Measurements from ENCODE around the gene KRTCAP2. TPM values are rescaled to one million over a fixed set of nuclear protein-coding genes. Genes with fewer than 3 reads are reported as not detected.
"Not testable (repeated sequence)": the region's sequence is repeated elsewhere in the genome, so short reads cannot be mapped to it uniquely, and the experiment has no call there.

The KRTCAP2 gene
- total RNA-seq, 1 experiment from 2014 or later, result 177 TPM

DNA sequence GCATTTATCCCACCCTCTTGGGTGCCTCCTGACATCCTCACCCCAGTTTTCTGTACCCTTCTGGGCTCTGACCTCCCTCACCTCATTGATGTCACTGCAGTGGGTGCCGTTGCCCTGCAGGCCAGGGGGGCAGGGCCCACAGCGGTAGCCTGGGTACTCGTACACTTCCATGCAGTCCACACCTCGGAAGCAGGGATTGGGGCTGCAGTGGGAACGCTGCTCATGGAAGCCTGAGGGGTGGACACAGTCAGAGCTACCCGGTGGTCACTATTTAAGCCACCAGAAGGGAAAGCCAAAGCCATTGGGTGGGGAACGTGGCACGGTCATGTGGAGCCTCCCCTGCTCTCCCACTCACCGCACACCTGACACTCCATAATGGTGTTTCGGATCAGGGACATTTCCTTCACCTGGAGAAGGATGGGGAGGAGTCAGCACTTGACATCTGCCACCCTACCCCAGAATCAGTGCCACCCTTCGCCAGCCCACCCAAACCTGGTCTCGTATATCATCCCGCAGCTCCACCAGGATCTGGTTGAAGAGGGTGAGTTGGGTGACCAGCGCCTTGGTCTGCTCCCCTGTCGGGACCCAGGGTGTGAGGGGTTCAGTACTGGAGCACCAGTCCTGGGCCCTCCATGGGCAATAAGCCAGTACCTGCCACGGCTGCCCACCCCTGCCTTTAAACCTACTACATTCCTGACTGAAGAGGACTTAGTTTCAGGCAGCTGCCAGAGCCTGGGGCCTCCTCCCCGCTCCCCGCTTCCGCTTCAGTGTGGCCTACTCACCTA is 29.8 kb upstream of the KRTCAP2 start:
- in situ Hi-C loops (cut with HindIII; ENCODE audit: low sequenced_read_pairs), result no loop called here
- DNase-seq (ENCODE audit: low spot score), result no peak

DNA sequence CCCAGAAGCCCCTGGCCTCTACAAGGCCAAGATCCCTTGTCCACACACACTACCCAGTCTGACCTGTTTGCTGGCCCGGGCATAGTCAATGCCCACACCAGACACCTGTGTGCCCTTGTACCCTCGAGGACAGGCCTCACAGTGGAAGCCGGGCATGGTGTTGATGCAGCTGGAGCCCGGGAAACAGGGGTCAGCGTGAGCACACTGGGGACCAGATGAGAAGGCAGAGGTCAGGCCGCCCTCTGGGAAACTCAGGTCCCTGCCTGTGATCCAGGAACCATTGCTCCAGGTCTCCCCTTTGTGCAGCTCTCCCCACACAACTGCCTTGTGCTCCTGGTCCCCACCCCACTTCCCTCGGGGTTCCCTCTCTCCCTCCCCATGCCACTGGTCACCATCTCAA is 29.1 kb upstream of the KRTCAP2 start:
- no peak for DNase-seq (ENCODE audit: low spot score)
- in situ Hi-C loops (cut with HindIII; ENCODE audit: low sequenced_read_pairs), result no loop called here

DNA sequence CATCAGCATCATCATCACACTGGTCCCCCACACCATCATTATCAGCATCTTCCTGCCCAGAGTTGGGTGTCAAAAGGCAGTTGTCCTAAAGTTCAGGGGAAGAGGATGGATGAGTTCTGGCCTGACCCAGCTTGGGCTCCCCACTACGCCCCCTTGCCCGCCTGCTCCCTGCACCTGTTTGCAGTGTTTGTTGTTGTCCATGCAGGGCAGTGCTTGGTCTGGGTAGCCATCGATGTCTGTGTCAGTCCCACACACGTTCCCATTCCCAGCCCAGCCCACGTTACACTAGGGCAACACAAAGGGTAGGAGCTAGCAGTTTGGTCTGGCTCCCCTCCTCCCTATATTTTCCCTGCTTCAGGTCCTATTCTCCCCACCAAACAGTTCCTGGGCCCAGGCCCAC is 27.8 kb upstream of the KRTCAP2 start:
- no peak for DNase-seq (ENCODE audit: low spot score)
- in situ Hi-C loops (cut with HindIII; ENCODE audit: low sequenced_read_pairs), result no loop called here

DNA sequence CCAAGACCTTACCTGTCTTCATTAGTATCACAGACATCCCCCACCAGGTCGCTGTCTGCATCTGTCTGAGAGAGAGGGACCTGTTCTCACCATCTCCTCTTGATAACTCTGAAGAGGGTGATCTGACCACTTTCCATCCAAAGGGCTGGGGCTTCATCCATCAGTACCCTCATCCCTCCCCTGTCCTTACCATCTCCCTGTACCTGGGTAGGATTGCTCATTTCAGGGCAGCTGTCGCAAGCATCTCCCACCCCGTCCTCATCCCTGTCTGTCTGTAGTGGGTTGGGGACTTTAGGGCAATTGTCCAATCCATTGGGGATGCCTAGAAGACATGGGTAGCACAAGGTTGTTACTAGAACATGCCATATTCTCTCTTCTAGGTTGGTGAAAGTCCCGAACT is 26.7 kb upstream of the KRTCAP2 start:
- no peak for DNase-seq (ENCODE audit: low spot score)
- in situ Hi-C loops (cut with HindIII; ENCODE audit: low sequenced_read_pairs), result no loop called here

DNA sequence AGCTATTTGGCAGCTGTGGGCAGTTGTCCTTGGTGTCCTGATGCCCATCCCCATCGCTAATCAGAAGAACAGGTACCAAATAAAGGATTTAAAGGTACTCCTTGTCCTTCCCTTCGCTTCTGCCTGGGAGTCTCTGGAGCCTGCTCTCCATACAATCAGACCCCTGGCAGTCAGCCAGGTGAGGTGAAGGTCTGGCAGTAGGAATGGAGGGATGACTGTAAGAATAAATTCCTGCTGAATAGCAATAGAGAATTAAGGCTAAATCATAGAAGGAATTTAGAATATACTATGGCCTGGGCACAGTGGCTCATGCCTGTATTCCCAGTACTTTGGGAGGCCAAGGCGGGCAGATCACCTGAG is 25.4 kb upstream of the KRTCAP2 start:
- in situ Hi-C loops (cut with HindIII; ENCODE audit: low sequenced_read_pairs), result no loop called here
- DNase-seq (ENCODE audit: low spot score), result no peak

DNA sequence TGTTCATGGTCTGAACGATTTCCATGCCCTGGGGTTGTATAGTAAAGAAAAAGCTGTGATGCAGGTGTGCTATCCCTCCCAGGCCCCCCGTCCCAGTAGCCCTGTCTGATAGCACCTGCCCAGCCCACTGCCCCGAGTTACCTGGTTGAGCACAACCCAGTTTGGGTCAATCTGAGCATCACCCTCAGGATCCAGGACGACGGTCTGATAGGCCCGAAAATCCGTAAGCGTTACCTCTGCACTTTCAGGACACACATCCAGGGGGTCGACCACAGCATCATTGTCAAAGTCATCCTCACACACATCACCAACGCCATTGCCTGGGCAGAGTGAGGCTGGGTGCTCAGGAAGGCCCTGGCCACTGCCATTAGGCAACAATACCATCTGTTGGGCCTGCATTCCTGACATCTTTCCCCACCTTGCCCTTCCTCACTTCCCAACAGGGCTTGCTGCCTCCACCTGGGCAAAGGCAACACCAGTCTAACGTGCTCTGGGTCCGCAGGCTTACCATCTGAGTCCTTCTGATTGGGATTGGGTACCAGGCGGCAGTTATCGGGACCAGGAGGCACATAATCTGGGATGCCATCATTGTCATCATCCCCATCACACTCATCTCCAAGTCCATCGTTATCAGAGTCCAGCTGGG is 24.9 kb upstream of the KRTCAP2 start:
- in situ Hi-C loops (cut with HindIII; ENCODE audit: low sequenced_read_pairs), result no loop called here
- DNase-seq (ENCODE audit: low spot score), result no peak

DNA sequence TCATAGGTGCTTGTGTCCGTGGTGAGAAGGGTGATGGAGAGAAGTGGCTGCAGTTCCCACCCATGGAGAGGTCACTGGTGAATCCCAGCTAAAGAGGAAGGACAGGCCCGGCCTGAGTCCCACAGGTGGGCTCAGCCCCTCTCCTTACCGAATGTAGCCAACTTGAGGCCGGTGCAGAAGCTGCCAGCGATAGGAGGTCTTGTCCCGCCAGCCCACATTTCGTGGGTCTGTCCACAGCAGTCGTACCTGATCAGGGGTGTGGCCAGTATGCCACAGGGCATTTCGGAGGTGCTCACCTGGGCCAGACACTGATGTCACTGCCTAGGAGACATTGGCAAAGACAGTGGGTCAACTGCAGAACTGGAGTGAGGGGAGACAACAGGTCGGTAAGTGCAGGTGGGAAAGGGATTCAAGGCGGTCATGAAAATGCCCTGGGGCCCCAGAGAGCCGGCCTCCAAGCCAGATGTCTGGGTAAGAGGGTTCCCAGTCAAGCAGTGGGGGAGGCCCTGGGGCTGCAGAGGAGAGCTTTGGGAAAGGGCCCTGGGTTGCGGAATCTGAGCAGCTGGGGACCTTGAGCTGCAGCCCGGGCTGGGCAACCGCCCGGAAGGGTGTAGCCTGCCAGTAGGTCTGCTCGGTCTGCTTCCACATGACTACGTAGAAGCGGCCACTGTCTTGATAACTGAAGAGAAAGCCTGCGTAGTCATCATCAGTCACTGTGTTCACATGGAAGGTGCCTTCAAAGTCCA is 24.0 kb upstream of the KRTCAP2 start:
- in situ Hi-C loops (cut with HindIII; ENCODE audit: low sequenced_read_pairs), result no loop called here
- DNase-seq (ENCODE audit: low spot score), result no peak

DNA sequence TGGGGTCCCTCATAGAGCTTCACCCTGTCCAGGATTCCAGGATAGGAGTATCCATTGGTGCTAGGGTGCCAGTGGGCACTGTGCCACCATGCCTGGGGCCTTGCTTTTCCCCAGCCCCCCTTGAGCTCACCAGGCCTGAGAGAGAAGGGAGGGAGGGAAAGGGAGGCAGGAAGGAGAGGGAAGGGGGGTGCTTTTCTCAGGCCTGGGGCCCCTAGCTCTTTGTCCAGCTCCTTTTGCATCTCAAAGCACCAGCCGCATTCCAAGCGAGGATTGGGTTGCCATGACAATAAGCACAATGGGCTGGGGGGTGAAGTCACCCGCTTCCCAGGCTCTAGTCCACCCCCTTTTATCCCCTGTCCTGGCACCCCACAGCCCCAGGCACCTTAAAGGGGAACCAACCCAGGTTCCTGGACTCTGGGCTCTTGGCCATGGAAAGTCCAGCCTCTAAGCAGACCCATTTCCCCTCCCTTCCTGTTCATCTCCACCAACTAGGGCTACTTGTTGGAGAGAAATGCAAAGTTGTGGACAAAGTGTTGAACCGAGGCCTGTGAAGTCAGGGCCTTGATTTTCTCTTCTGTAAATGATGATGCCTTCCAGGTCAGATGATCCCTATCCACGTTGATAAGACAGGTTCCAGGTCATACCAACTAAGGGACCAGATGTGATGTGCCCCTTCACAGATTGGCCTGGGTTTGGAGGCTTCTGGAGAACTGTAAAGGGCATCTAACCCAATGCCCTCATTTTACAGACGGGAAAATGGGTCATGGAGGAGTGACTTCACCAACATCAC is 23.2 kb upstream of the KRTCAP2 start:
- in situ Hi-C loops (cut with HindIII; ENCODE audit: low sequenced_read_pairs), result no loop called here
- DNase-seq (ENCODE audit: low spot score), result peak; percentile 25

DNA sequence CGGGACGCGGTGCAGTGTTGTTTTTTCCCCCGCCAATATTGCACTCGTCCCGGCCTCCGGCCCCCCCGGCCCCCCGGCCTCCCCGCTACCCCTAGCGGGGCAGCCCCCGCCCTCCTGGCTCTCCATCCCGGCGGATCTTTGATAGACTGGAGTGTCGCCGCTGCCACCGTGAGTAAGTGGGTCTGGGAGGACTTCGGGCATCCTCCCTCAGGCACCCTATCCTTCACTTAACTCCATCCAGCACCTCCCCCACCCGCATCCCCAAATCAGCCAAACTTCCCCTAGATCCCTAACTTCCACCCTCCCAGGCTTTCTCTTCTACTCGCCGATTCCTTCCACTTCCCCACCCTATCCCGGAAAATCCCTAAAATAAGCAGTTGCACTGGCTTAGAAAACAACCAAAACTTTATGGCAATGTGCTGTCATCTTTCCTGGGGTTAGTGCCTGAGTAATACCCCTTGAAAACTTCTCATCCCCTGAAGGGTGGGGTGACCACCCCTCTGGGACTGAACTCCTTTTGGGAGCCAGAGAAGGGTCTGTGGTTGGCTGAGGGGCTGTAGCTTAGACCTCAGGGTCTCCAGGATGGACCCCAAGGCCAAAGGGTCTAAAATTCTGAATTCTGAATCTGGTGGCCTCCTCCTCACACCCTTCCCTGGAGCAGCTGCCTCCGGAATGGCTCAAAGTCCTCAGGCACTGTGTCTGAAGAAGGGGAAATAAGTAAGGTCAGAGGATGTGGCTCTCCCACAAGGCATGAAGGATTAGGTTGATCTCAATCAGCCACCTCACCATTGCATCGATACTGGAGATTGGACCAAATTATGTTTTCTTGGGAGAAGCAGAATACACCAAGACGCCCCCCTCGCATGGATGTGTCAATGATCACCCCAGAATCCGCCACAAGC is 22.3 kb upstream of the KRTCAP2 start:
- in situ Hi-C loops (cut with HindIII; ENCODE audit: low sequenced_read_pairs), result no loop called here
- DNase-seq (ENCODE audit: low spot score), result no peak

DNA sequence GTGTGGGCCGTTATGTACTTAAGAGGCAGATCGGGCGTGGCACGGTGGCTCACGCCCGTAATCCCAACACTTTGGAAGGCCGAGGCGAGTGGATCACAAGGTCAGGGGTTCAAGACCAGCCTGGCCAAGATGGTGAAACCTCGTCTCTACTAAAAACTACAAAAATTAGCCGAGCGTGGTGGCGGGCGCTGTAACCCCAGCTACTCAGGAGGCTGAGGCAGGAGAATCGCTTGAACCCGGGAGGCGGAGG is 20.8 kb upstream of the KRTCAP2 start:
- in situ Hi-C loops (cut with HindIII; ENCODE audit: low sequenced_read_pairs); DNase-seq (ENCODE audit: low spot score): not testable (repeated sequence)

DNA sequence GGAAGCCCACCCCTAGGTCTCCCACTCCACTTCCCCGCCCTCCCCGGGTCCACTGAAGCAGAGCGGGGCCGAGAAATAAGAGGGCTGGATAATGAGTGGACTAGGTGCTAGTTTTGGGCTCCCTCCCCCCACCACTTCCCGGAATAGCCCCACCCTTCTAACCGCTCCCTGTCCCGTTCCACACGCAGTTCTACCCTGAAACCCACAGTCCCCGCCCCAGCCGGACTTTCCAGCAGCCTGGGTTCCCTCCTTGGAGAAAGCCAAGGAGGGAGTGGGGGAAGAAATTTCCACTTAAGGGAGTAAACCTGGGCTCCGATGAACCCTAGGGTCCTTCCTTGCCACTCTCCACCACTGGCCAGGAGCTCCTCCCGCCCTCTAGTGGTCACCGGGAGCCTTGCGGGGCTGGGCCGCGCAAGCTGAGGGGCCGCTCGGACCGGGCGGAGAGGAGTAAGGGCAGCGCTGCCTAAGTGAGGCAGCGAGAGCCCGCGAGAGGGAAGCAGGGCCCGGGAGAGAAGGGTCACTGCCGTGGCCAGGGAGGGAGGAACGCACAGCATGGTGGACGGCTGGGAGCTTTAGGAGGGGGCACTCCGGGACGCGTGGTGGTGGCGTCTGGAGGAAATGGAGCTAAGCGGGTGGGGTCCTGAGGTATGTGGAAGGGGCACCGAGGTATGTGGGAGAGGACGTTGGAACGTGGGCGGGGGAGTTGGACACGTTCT is 20.3 kb upstream of the KRTCAP2 start:
- in situ Hi-C loops (cut with HindIII; ENCODE audit: low sequenced_read_pairs), result no loop called here

DNA sequence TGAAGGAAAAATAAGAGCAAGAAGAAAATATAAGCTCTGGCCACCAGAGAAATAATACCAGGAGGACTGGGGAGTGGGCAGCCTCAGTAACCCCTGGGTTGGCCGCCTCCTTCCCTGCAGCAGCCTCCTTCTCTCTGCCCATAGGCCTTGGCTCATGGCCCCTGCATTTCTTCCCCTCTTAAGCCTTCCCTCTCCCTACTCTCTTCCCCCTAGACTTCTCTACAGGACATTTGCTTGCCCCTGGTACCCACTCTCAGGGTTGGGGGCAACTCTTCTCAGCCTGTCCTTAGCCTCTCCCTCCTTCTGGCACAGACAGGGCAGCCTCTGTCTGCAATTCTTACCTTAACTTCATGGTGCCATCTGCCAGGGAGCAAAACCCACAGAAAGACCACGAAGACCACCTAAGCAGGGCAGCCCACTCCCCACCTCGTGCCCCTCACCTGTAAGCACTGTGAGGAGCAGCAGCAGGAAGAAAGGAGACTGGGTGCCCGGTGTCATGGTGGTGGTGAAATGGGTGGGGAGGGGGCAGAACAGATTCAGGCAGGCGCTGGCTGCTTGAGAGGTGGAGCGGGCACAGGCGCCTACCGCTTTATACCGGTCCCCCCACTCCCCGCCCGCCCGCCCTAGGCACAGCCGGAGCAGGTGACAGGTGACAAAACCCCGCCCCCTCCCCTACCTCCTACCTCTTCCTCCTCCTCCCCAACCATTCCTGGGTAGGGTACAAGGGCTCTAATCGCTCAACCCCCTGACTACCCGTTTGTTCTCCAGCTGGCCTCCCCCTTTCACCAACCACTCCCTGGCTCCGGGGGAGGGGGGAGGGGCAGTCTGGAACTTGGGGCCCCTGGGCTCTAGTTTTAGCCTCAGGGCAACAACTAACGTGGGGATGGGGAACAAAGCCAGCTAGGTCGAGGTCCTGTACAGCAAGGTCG is 19.5 kb upstream of the KRTCAP2 start:
- DNase-seq (ENCODE audit: low spot score), result no peak
- in situ Hi-C loops (cut with HindIII; ENCODE audit: low sequenced_read_pairs), result no loop called here

More for the DNA sequence above, 20.3 kb upstream of the KRTCAP2 start:
- DNase-seq (ENCODE audit: low spot score), result peak; percentile 79

DNA sequence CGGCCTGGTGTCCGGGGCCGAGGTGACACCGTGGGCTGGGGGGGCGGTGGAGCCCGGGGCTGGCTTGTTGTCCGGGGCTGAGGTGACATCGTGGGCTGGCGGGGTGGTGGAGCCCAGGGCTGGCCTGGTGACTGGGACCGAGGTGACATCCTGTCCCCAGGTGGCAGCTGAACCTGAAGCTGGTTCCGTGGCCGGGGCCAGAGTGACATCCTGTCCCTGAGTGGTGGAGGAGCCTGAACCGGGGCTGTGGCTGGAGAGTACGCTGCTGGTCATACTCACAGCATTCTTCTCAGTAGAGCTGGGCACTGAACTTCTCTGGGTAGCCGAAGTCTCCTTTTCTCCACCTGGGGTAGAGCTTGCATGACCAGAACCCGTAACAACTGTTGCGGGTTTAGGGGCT is 18.8 kb upstream of the KRTCAP2 start:
- no peak for DNase-seq (ENCODE audit: low spot score)
- in situ Hi-C loops (cut with HindIII; ENCODE audit: low sequenced_read_pairs), result no loop called here

DNA sequence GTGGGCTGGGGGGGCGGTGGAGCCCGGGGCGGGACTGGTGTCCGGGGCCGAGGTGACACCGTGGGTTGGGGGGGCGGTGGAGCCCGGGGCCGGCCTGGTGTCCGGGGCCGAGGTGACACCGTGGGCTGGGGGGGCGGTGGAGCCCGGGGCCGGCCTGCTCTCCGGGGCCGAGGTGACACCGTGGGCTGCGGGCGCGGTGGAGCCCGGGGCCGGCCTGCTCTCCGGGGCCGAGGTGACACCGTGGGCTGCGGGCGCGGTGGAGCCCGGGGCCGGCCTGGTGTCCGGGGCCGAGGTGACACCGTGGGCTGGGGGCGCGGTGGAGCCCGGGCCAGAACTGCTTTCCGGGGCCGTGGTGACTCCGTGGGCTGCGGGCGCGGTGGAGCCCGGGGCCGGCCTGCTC is 16.8 kb upstream of the KRTCAP2 start:
- DNase-seq (ENCODE audit: low spot score); in situ Hi-C loops (cut with HindIII; ENCODE audit: low sequenced_read_pairs): not testable (repeated sequence)

DNA sequence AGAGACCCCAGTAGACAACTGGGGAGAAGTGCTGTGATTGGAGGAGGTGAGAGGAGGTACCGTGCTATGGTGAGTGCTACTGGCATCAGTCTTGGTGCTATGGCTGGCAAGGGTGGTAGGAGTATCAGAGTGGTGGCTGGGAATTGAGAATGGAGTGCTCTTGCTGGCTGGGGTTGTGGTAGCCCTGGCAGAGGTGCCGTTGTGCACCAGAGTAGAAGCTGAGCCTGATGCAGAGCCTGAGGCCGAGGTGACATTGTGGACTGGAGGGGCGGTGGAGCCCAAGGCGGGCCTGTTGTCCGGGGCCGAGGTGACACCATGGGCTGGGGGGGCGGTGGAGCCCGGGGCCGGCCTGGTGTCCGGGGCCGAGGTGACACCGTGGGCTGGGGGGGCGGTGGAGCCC is 15.2 kb upstream of the KRTCAP2 start:
- no peak for DNase-seq (ENCODE audit: low spot score)
- in situ Hi-C loops (cut with HindIII; ENCODE audit: low sequenced_read_pairs), result no loop called here

DNA sequence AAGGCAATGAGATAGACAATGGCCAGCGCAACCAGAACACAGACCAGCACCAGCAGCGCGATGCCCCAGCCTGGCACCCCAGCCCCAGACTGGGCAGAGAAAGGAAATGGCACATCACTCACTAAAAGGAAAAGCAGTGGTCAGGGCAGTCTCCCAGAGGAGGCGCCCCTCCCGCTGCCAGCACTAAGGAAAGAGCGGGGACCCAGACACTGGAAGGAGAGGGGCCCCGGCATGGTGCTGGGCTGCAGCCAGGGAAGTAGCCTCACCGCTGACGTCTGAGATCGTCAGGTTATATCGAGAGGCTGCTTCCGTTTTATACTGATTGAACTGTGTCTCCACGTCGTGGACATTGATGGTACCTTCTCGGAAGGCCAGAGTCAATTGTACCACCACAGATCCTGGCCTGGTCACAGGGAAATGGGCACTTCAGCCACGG is 14.4 kb upstream of the KRTCAP2 start:
- no peak for DNase-seq (ENCODE audit: low spot score)
- in situ Hi-C loops (cut with HindIII; ENCODE audit: low sequenced_read_pairs), result no loop called here

DNA sequence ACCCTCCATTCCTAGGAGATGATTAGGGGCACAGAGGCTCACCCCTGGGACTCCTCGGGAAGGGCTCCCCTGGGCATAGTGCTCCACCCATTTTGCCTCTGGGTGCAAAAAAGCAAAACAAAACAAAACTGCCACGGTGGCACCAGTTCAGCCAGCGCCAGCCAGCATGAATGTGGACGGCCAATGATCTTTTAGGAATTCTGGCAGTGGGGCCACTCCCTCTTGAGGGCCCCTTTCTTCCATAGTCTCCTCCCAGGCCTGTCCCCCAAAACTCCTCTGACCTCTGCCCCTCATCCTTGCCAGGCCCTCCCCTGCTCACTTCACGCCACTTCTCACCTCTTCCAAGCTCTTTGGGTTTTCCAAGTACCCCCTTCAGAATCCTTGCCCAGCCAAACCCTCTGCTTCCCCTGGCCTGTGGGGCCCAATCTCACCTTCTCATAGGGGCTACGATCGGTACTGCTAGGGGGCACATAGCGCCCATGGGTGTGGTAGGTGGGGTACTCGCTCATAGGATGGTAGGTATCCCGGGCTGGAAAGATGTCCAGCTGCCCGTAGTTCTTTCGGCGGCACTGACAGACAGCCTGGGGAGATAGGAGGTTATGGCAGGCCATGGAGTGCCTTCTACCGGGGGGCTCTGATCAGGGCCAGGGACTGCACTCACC is 13.8 kb upstream of the KRTCAP2 start:
- in situ Hi-C loops (cut with HindIII; ENCODE audit: low sequenced_read_pairs), result no loop called here
- DNase-seq (ENCODE audit: low spot score), result no peak

All from G401 (cell line).